Mesothelial cell of epicardium (in vitro differentiated cells): Measurements from ENCODE around the gene APOL2. TPM values are rescaled to one million over a fixed set of nuclear protein-coding genes. Genes with fewer than 3 reads are reported as not detected.

ENCODE experiments used
- DNase-seq, 2 experiments: peaks; one replicate each; pipeline ENCODE4 v3.0.0; 2021; ENCODE audit warnings: low spot score in 2 of 2; ENCODE audit not compliant: unreplicated experiment in 2 of 2
- H3K27ac Mint-ChIP-seq: 2 replicates; pipeline ENCODE4 v1.8.0; 2021; ENCODE audit warnings: mixed read lengths
- H3K27me3 Mint-ChIP-seq: 2 replicates; pipeline ENCODE4 v1.8.0; 2021; ENCODE audit warnings: low read depth, mixed read lengths
- H3K36me3 Mint-ChIP-seq: 2 replicates; pipeline ENCODE4 v1.8.0; 2021; ENCODE audit warnings: mixed read lengths
- H3K4me1 Mint-ChIP-seq: 2 replicates; pipeline ENCODE4 v1.8.0; 2021; ENCODE audit warnings: mixed read lengths
- H3K4me3 Mint-ChIP-seq: 2 replicates; pipeline ENCODE4 v1.8.0; 2021; ENCODE audit warnings: mild to moderate bottlenecking, moderate library complexity, mixed read lengths
- H3K9me3 Mint-ChIP-seq: 2 replicates; pipeline ENCODE4 v1.8.0; 2021; ENCODE audit warnings: mixed read lengths
- CTCF ChIP-seq: fragments of 200-600 bp; sonication (generic); IDR thresholded peaks from one replicate; pipeline ENCODE4 v1.5.0; 2021; ENCODE audit warnings: antibody characterized with exemption; ENCODE audit not compliant: unreplicated experiment
- total RNA-seq: library from RNA; stranded (reverse); gene quantifications from 3 replicates; pipeline ENCODE4 v1.2.1, GENCODE V29; 2021

Gene APOL2
- total RNA-seq, 1 donor from 2014 or later: 55.5 TPM

- H3K4me3 Mint-ChIP-seq: no peak overlapping the region
- peaks cover 46% of the 10 kb centered on the region for H3K36me3 Mint-ChIP-seq
- H3K27me3 Mint-ChIP-seq: no peaks in the 10 kb centered on the region
- no peaks in the 10 kb centered on the region for H3K4me1 Mint-ChIP-seq
- H3K27ac Mint-ChIP-seq: no peak overlapping the region
- no peak for DNase-seq
- no peak for TF ChIP-seq CTCF
- no peaks in the 10 kb centered on the region for H3K9me3 Mint-ChIP-seq
Observed at GRCh38 chr22:36285545-36285944, 46.2 kb upstream of the APOL2 start.

- H3K27me3 Mint-ChIP-seq: no peaks in the 10 kb centered on the region
- no peak for TF ChIP-seq CTCF
- no peaks in the 10 kb centered on the region for H3K9me3 Mint-ChIP-seq
- no peak overlapping the region for H3K4me3 Mint-ChIP-seq
- no peak overlapping the region for H3K27ac Mint-ChIP-seq
- DNase-seq: no peak
- no peaks in the 10 kb centered on the region for H3K4me1 Mint-ChIP-seq
- peaks cover 48% of the 10 kb centered on the region for H3K36me3 Mint-ChIP-seq
Observed at GRCh38 chr22:36285017-36285416, 45.7 kb upstream of the APOL2 start.

- no peak for TF ChIP-seq CTCF
- H3K27ac Mint-ChIP-seq: no peak overlapping the region
- no peaks in the 10 kb centered on the region for H3K4me1 Mint-ChIP-seq
- H3K36me3 Mint-ChIP-seq: peaks cover 45% of the 10 kb centered on the region
- no peak overlapping the region for H3K4me3 Mint-ChIP-seq
- H3K9me3 Mint-ChIP-seq: no peaks in the 10 kb centered on the region
- DNase-seq: no peak
- no peaks in the 10 kb centered on the region for H3K27me3 Mint-ChIP-seq
Observed at GRCh38 chr22:36284171-36284571, 44.8 kb upstream of the APOL2 start.

- DNase-seq: no peak
- TF ChIP-seq CTCF: no peak
- Mint-ChIP-seq H3K27me3 (no peaks in the 10 kb centered on the region), H3K4me1 (no peaks in the 10 kb centered on the region), H3K27ac (no peak overlapping the region), H3K9me3 (no peaks in the 10 kb centered on the region), H3K36me3 (peaks cover 37% of the 10 kb centered on the region), H3K4me3 (no peak overlapping the region)
Observed at GRCh38 chr22:36282328-36282831, 43.1 kb upstream of the APOL2 start.

GRCh38 chr22:36281781-36282327, 42.5 kb upstream of the APOL2 start:
- H3K27ac Mint-ChIP-seq: no peak overlapping the region
- H3K4me1 Mint-ChIP-seq: no peaks in the 10 kb centered on the region
- no peak overlapping the region for H3K4me3 Mint-ChIP-seq
- H3K36me3 Mint-ChIP-seq: peaks cover 33% of the 10 kb centered on the region
- no peaks in the 10 kb centered on the region for H3K9me3 Mint-ChIP-seq
- no peak for TF ChIP-seq CTCF
- DNase-seq: no peak
- no peaks in the 10 kb centered on the region for H3K27me3 Mint-ChIP-seq

- H3K36me3 Mint-ChIP-seq: peaks cover 27% of the 10 kb centered on the region
- no peak overlapping the region for H3K4me3 Mint-ChIP-seq
- H3K27ac Mint-ChIP-seq: no peak overlapping the region
- TF ChIP-seq CTCF: no peak
- no peaks in the 10 kb centered on the region for H3K9me3 Mint-ChIP-seq
- no peaks in the 10 kb centered on the region for H3K27me3 Mint-ChIP-seq
- H3K4me1 Mint-ChIP-seq: no peaks in the 10 kb centered on the region
- no peak for DNase-seq
Observed at GRCh38 chr22:36280379-36280778, 41.1 kb upstream of the APOL2 start.
